Skeletal muscle tissue (tissue), 4 donors: Measurements from ENCODE around the gene POFUT1. TPM values are rescaled to one million over a fixed set of nuclear protein-coding genes. Genes with fewer than 3 reads are reported as not detected.
A peak's percentile ranks its signal among the peaks of the same experiment; 100 is the strongest.
"Not testable (repeated sequence)": the region's sequence is repeated elsewhere in the genome, so short reads cannot be mapped to it uniquely, and the experiment has no call there.

Experiments used
- H3K27ac ChIP-seq: one replicate; pipeline ENCODE4 v1.7.0; 2013; ENCODE audit warnings: mild to moderate bottlenecking, low read depth, low read length, inconsistent platforms
- H3K27me3 ChIP-seq, 3 donors: one replicate each; pipeline ENCODE4 v1.7.0; 2013; ENCODE audit warnings: low read length in 3 of 3; ENCODE audit not compliant: control insufficient read depth in 3 of 3, insufficient read depth in 3 of 3
- H3K36me3 ChIP-seq, 3 donors: one replicate each; pipeline ENCODE4 v1.7.0; 2013; ENCODE audit warnings: low read length in 3 of 3; ENCODE audit not compliant: control insufficient read depth in 3 of 3, insufficient read depth in 3 of 3
- H3K4me1 ChIP-seq, 3 donors: one replicate each; pipeline ENCODE4 v1.7.0; 2013; ENCODE audit warnings: low read length in 3 of 3, mild to moderate bottlenecking in 3 of 3; ENCODE audit not compliant: control insufficient read depth in 3 of 3, insufficient read depth in 3 of 3
- H3K4me3 ChIP-seq, 3 donors: one replicate each; pipeline ENCODE4 v1.7.0; 2013; ENCODE audit warnings: low read length in 3 of 3
- H3K9ac ChIP-seq, 3 donors: one replicate each; pipeline ENCODE4 v1.7.0; 2013; ENCODE audit warnings: low read length in 3 of 3, mild to moderate bottlenecking in 3 of 3, moderate library complexity in 2 of 3, low read depth in 1 of 3
- H3K9me3 ChIP-seq, 3 donors: one replicate each; pipeline ENCODE4 v1.7.0; 2013; ENCODE audit warnings: low read length in 3 of 3; ENCODE audit not compliant: control insufficient read depth in 3 of 3
- total RNA-seq: library from RNA; depleted of rRNA; stranded (reverse); fragments of >200 nt; gene quantifications from one replicate; pipeline ENCODE4 v1.2.3, GENCODE V29; 2014
- donor health status: Osteomylitis.

POFUT1 gene
- total RNA-seq, 1 donor from 2014 or later = 20.4 TPM

DNA sequence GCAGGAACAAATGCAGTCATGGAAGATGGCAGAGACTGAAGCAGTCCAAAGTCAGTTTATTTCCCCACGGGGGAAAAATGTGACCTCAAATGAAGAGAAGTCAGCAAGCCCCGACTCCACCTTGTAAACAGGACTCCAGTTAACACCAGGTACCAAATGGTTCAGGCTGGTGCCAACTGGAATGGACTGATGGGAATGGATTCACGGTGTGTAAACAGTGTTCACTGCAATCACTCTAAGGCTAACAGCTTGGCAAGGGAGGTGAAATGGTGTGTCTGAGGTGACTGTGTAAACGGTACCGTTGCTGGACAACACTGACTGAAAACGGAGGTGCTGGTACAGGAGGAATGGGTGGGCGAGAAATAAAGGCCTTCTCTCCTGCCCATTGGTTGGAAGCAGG, 12.1 kb upstream of the POFUT1 start:
- H3K27ac ChIP-seq = no peak overlapping the region
- peaks cover 38 to 50% (median 49%) of the 10 kb centered on the region in 3 donors for H3K36me3 ChIP-seq
- H3K9me3 ChIP-seq = no peaks in the 10 kb centered on the region

DNA sequence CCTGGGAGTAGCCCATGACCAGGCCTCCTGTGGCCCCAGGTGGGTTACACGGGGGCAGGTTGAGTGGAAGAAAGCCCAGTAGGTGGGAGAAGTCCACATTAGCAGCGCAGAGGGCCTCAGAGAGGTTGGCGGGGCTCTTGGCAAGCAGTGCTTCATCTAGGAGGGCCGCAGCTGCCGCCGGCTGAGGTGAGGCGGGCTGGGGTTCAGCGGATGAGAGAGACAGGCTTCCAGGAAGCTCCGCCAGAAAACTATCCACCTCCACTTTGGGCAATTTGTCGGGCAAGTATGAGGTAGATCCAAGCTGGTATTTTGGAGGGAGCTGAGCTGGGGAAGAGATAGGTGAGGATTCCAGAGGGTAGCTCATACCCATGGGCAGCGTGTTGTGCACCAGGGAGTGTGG, 11.1 kb upstream of the POFUT1 start:
- not testable (repeated sequence) for H3K9me3 ChIP-seq, H3K4me3 ChIP-seq, H3K9ac ChIP-seq, H3K27me3 ChIP-seq, H3K27ac ChIP-seq
- Histone ChIP-seq H3K36me3 (peaks cover 47 to 61% (median 59%) of the 10 kb centered on the region in 3 donors), H3K4me1 (peaks cover 21 to 58% (median 28%) of the 10 kb centered on the region in 3 donors)

More for the DNA sequence above, 12.1 kb upstream of the POFUT1 start:
- Histone ChIP-seq H3K4me1 (peaks cover 23 to 57% (median 28%) of the 10 kb centered on the region in 3 donors), H3K27me3 (no peaks in the 10 kb centered on the region), H3K9ac (no peak overlapping the region), H3K4me3 (no peak overlapping the region)

DNA sequence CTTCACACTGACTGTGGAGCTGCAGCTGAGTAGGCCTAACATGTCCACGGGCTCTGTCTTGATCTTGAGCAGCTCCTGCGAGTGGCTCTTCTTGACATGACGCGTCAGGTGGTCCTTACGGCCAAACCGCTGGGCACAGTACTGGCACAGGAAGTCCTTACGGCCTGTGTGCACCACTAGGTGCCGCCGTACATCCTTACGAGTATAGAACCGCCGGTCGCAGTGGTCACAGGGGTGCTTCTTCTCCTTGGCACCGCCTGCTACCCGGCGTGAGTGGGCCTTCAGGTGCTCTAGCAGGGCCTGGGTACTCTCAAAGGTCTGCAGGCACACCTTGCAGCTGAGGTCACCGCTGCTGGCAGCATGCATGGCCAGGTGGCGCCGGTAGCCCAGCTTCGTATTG, 10.5 kb upstream of the POFUT1 start:
- not testable (repeated sequence) for H3K9ac ChIP-seq, H3K27me3 ChIP-seq, H3K4me3 ChIP-seq, H3K9me3 ChIP-seq, H3K27ac ChIP-seq
- Histone ChIP-seq H3K4me1 (peaks cover 26 to 58% (median 33%) of the 10 kb centered on the region in 3 donors), H3K36me3 (peaks cover 47 to 64% (median 62%) of the 10 kb centered on the region in 3 donors)

DNA sequence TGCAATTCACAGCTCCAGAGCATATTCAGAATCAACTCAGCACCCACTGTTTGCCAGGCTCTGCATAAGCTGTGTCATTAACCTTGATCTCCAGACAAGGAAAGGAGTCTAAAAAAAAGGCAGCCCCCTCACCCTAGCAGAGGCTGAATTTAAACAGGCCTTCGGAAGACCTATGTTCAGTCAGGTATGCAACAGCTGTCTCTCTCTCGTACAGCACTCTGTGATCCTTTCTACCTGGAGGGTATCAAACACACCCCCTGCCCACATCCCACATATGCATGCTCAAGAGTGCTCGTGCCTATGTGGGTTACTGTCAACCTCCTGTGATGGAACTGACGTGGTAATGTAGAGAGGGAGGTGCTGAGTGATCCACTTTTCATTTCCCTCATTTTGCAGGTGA, 8.7 kb upstream of the POFUT1 start:
- H3K4me1 ChIP-seq = peaks cover 41 to 75% (median 46%) of the 10 kb centered on the region in 3 donors
- no peak overlapping the region for H3K27ac ChIP-seq
- peaks cover 47 to 68% (median 62%) of the 10 kb centered on the region in 3 donors for H3K36me3 ChIP-seq
- H3K9me3 ChIP-seq = no peaks in the 10 kb centered on the region
- no peak overlapping the region for H3K4me3 ChIP-seq
- peak overlapping the region in 2 of 3 donors; percentile 25 to 45 for H3K9ac ChIP-seq
- no peaks in the 10 kb centered on the region for H3K27me3 ChIP-seq

DNA sequence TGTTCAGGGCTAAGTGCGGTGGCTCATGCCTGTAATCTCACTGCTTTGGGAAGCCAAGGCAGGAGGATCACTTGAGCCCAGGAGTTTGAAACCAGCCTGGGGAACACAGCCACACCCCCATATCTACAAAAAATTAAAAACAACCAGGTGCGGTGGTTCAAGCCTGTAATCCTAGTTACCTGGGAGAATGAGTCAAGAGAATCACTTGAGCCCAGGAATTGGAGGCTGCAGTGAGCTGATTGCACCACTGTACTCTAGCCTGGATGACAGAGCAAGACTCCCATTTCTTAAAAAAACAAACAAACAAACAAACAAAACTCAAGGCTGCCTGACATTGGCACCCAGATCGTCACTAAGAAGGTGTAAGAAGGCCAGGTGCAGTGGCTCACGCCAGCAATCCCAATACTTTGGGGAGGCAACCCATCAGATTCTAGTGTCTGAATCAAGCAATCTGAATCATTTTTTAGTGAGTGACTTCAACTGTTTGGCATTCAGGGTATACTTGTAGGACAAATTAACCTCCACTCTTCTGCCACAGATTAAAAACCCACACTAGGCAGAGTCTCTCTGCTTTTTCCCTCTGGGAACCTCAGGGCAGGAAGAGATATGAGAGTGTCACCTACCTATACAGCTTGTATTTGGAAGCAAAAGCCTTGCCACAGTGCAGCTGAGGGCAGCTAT, 6.2 kb upstream of the POFUT1 start:
- H3K36me3 ChIP-seq = peaks cover 36 to 51% (median 46%) of the 10 kb centered on the region in 3 donors
- peak overlapping the region; percentile 3 to 36 (median 27) for H3K9ac ChIP-seq
- no peaks in the 10 kb centered on the region for H3K27me3 ChIP-seq
- H3K27ac ChIP-seq = peak overlapping the region; percentile 42
- no peaks in the 10 kb centered on the region for H3K9me3 ChIP-seq
- H3K4me1 ChIP-seq = peaks cover 56 to 80% (median 58%) of the 10 kb centered on the region in 3 donors
- H3K4me3 ChIP-seq = no peak overlapping the region

DNA sequence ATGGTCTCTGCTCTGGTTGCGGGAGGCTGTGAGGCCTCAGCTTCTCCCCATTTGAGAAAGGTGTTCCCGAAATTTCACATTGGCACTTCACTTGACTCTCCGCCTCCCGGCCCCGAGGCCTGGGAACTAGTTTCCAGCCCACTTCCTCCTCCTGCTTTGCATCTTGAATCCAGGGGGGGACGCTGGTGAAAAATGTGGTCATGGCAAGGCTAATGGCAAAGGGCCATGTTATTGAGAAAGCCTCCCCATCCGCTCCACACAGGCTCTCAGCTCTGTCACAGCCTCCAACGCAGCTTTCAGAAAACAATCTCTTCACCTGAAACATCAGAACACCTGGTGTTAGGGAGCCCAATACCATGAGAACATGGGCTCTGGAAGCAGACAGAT, 5.7 kb upstream of the POFUT1 start:
- Histone ChIP-seq H3K4me1 (peaks cover 61 to 83% (median 61%) of the 10 kb centered on the region in 3 donors), H3K9me3 (no peaks in the 10 kb centered on the region), H3K36me3 (peaks cover 32 to 49% (median 41%) of the 10 kb centered on the region in 3 donors), H3K9ac (peak overlapping the region; percentile 24 to 36 (median 27)), H3K27me3 (no peaks in the 10 kb centered on the region), H3K4me3 (no peak overlapping the region), H3K27ac (peak overlapping the region; percentile 42)

DNA sequence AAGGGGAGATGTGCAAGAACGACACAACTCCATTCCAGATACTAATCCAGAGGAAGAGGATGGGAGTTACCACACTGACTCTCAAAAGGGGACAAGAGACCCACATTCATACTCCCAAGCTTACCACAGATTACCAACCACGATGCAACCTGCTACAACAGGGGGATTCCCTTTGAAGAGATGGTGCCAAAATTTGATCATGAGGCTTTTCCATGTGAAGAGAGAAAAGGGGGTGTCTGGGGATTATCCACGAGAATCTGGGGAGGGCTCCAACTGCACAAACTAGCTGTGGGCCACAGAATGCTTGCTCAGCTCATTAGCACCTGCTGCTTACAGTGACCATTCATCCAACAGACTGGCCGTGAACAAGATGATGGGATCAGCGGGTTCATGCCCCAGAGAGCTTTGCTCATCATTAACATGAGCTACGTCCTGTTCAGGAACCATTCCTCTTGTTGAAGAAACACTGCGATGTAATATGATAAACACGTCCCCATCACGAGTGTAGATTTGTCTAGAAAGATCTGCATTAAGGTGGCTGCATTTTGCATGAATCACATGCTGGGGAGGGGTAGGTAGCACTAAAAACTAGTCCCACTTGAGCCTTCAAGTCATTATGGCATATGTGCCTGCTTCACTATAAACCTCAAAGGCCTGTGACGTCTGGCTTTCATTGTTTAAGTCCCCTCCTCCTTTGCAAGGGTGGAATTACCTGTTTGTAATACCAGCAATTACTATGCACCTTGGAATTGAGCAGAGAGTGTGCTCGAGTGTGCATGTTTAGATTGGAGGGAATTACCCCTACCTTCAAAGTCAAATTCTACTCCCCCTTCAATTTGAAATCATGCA, 4.1 kb upstream of the POFUT1 start:
- Histone ChIP-seq H3K4me3 (peak overlapping the region; percentile 7 to 96 (median 94)), H3K36me3 (peaks cover 24 to 35% (median 27%) of the 10 kb centered on the region in 3 donors), H3K9me3 (no peaks in the 10 kb centered on the region), H3K27ac (peak overlapping the region; percentile 90), H3K4me1 (peaks cover 67 to 86% (median 69%) of the 10 kb centered on the region in 3 donors), H3K9ac (peak overlapping the region; percentile 74 to 99 (median 98)), H3K27me3 (no peaks in the 10 kb centered on the region)

DNA sequence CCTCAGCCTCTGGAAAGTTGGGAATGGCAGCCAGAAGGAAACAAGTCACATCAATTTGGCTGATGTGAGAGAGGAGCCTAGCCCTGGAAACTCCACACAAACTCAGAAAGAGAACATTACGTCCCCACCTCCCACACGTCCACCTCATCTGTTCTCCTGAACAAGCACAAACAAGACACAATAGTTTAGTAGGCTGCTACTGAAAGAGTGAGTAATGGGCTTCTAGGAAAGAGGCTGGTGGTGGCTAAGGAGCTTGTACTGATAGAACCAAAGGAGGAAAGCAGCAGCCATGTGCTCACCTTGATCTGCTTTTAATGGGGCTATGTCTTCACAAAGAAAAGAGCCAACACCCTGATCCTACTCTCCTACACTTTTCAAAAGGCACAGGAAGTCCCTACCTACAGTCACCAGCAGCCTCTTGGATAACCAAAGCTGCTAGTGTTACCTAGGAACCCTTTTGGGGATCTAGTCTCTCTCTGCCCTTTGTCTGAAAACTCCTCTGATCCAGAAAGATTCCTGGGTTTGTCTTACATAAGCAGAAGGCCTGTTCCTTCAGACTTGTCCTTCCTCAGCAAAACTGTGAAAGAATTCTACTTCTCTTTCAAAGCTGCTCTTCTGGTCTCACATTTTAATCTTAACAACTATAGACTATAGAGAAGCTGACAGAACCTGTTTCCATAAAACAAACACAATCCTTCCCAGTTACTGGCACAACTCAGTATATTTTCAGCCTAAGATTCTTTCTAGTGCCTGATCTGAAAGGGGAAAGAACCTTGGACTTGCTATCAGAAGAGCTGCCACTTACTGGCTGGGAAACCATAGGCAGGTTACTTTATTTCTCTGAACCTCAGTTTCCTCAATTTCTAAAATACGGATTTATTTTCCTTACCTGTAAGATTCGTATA, 3.2 kb upstream of the POFUT1 start:
- peak overlapping the region in 2 of 3 donors; percentile 94 to 96 for H3K4me3 ChIP-seq
- H3K9me3 ChIP-seq = no peaks in the 10 kb centered on the region
- H3K9ac ChIP-seq = peak overlapping the region; percentile 90 to 99 (median 98)
- H3K36me3 ChIP-seq = peaks cover 15 to 26% (median 18%) of the 10 kb centered on the region in 3 donors
- peaks cover 65 to 86% (median 75%) of the 10 kb centered on the region in 3 donors for H3K4me1 ChIP-seq
- H3K27me3 ChIP-seq = no peaks in the 10 kb centered on the region
- H3K27ac ChIP-seq = peak overlapping the region; percentile 90

DNA sequence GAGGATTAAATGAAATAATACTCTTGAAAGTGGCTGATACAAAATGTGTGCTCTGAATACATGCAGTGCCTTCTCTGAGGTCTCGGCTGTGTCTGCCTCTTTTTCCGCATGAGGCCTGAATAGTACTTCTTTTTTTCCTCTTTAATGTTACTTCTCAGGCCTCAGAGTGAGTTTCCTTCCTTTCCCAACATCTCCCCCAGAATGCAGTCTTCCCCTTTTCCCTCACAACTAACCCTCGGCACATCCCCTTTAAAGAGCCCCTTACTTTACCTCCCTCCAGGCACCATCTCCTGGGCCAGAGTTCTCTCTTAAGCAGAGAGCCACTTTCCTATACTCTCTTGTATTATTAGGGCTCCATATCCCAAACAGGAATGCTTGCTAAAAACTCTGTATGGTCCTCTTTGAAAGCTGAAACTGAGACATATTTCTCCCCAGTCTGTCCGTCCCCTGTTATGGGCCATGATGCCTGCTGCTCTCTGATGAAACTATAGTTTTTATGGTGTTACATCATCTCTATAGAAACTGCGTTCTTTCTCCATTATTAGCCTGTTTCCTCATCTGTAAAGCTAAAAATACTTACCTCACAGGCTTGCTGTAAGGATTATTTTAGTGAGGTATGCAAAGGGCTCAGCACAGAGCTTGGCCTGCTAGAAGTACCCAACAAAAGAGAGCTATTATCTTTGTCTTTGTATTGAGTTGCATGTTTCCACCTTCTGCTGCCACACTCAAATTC, 2.4 kb upstream of the POFUT1 start:
- Histone ChIP-seq H3K9ac (peak overlapping the region; percentile 90 to 99 (median 98)), H3K27me3 (no peaks in the 10 kb centered on the region), H3K4me1 (peaks cover 71 to 88% (median 80%) of the 10 kb centered on the region in 3 donors), H3K4me3 (peak overlapping the region; percentile 90 to 96 (median 94)), H3K9me3 (no peaks in the 10 kb centered on the region), H3K36me3 (peaks cover 13 to 22% (median 21%) of the 10 kb centered on the region in 3 donors), H3K27ac (peak overlapping the region; percentile 90)
